COR-L47 (cell line): ENCODE data around the gene WNT7A.
A peak's percentile ranks its signal among the peaks of the same experiment; 100 is the strongest.

Experiments used
- DNase-seq: peaks from one replicate; lab custom pipeline; 2025; lab: John Stamatoyannopoulos, UW

The WNT7A gene

GRCh38 chr3:13792512-13793371 is 87.1 kb downstream of the WNT7A start:
- DNase-seq, result no peak

GRCh38 chr3:13792051-13792490 is 87.8 kb downstream of the WNT7A start:
- no peak for DNase-seq

- no peak for DNase-seq
Observed at GRCh38 chr3:13791198-13792050, 88.4 kb downstream of the WNT7A start.

GRCh38 chr3:13790376-13791197 is 89.3 kb downstream of the WNT7A start:
- no peak for DNase-seq

GRCh38 chr3:13788522-13789424 is 91.1 kb downstream of the WNT7A start:
- no peak for DNase-seq

- no peak for DNase-seq
Observed at GRCh38 chr3:13787533-13788132, 92.2 kb downstream of the WNT7A start.

GRCh38 chr3:13786811-13787210 is 93.1 kb downstream of the WNT7A start:
- no peak for DNase-seq

- no peak for DNase-seq
Observed at GRCh38 chr3:13785853-13786436, 93.9 kb downstream of the WNT7A start.

GRCh38 chr3:13785351-13785750 is 94.5 kb downstream of the WNT7A start:
- DNase-seq, result no peak

- DNase-seq, result peak; percentile 65
Observed at GRCh38 chr3:13783476-13783875, 96.4 kb downstream of the WNT7A start.

- no peak for DNase-seq
Observed at GRCh38 chr3:13782501-13782900, 97.4 kb downstream of the WNT7A start.

GRCh38 chr3:13781417-13781816 is 98.5 kb downstream of the WNT7A start:
- no peak for DNase-seq

- no peak for DNase-seq
Observed at GRCh38 chr3:13780432-13781176, 99.3 kb downstream of the WNT7A start.

GRCh38 chr3:13776253-13777050 is 103.4 kb downstream of the WNT7A start:
- DNase-seq, result no peak

GRCh38 chr3:13772885-13773745 is 106.8 kb downstream of the WNT7A start:
- no peak for DNase-seq

GRCh38 chr3:13772321-13772745 is 107.5 kb downstream of the WNT7A start:
- DNase-seq, result no peak

GRCh38 chr3:13771496-13771895 is 108.4 kb downstream of the WNT7A start:
- DNase-seq, result no peak
